GM19351 (cell line): ENCODE data around the gene PLA2G2E.
A peak's percentile ranks its signal among the peaks of the same experiment; 100 is the strongest.
"Not testable (repeated sequence)": the region's sequence is repeated elsewhere in the genome, so short reads cannot be mapped to it uniquely, and the experiment has no call there.

Experiments
- ATAC-seq: cut with Tn5 transposase; IDR thresholded peaks from one replicate; pipeline ENCODE4 v1.9.1; 2021; ENCODE audit warnings: mild to moderate bottlenecking, moderate library complexity; ENCODE audit not compliant: unreplicated experiment

PLA2G2E gene

DNA sequence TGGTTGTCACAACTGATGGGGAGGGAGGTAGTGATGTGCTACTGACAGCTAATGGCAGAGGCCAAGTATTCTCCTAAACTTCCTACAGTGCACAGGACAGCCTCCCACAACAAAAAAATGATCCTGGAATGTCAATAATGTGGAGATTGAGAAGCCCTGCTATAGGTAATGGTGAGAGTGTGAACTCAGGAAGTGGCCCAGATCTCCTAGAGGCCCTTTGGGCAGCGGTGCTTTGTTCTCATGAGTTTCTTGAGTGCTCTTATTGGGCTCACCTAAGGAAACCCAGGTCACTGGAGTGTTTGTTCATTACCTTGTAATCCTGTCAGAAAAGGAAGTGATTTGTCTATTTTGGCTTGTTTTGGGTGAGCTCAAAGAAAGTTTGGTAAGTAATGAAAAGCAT lies 35.3 kb downstream of the PLA2G2E start:
- ATAC-seq: no peak

DNA sequence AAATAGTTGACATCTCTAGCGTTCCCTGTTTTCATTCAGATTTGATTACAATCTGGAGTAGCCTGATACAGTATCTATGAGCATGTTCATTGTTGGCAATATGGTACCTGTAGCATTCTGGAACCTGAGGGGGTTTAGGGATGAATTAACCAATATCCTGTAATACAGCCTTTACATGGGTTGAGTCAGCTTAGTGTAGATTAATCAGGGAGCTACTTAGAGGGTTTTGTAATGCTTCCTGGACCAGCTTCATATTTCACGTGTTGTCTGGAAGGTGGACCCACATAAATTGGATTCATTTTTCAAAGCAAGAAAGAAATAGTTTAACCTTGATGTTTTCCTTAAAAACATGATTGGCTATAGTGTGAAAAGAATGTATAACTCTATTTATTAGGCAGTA lies 37.6 kb downstream of the PLA2G2E start:
- ATAC-seq: no peak

DNA sequence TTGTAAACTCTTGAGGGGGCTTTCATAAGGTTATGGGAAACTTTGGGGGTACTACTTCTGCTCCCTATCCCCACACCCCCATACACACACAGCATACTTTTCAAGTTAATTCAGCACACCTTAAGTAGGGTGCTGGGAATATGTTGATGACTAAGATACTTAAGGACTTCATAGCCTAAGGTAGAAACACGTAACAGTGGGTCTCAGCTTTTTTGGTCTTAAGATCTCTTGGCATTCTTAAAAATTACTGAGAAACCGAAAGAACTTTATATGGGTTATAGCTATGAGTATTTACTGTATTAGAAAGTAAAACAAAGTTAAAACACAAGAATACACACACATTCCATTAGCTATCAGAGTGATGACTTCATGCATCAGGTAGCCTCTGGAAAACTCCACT lies 39.1 kb downstream of the PLA2G2E start:
- no peak for ATAC-seq

DNA sequence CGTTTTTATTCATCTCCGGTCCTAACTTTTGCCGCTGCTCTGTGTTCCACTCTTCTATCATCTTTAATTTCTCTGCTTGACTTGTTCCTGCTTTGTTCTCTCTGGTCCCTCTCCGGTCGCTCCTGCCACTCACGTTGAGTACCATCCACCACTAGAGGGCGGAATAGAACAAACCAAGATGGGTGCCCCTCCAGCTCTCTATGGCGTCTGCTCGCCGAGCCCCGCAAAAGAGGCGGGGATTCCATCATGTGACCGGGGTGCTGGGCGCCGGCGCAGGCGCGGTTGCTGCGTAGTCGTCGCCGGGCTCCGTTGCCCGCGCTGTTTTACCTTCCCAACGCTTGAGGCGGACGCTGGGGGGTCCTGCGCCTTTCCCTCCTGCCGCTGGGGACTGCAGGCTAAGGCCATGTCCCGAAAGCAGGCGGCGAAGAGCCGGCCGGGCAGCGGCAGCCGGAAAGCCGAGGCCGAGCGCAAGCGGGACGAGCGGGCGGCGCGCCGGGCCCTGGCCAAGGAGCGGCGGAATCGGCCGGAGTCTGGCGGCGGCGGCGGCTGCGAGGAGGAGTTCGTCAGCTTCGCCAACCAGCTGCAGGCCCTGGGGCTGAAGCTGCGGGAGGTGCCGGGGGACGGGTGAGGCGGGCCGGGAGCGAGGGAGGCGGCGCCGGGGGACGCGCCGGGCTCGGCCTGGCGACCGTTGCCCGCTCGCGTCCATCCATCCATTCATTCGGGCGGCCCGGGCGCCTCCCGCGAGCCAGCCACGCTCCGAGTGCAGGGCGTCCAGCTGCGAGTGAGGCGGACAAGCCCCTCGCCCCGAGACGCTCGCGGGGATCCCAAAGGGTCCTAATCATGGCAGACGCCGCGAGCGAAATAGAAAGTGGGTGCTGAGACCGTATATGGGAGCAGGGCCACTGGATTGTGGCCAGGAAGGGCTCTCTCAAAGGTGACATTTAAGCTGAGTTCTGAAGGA lies 41.0 kb downstream of the PLA2G2E start, which contains the start of gene OTUD3:
Gene OTUD3 (plus strand): TSS at position 285 of the 961 bp plus-strand sequence. CDS start 119 bp downstream, at position 404.
- ATAC-seq: peak; percentile 90

DNA sequence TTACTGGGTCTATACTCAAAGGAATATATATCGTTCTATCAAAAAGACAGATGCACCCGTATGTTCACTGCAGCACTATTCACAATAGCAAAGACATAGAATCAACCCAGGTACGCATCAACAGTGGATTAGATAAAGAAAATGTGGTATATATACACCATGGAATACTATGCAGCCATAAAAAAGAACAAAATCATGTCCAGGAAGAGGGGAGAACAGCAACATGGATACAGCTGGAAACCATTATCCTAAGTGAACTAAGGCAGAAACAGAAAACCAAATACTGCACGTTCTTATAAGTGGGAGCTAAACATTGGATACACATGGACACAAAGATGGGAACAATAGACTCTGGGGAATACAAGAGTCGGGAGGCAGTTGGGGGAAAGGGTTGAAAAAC lies 42.6 kb downstream of the PLA2G2E start:
- ATAC-seq: not testable (repeated sequence)

DNA sequence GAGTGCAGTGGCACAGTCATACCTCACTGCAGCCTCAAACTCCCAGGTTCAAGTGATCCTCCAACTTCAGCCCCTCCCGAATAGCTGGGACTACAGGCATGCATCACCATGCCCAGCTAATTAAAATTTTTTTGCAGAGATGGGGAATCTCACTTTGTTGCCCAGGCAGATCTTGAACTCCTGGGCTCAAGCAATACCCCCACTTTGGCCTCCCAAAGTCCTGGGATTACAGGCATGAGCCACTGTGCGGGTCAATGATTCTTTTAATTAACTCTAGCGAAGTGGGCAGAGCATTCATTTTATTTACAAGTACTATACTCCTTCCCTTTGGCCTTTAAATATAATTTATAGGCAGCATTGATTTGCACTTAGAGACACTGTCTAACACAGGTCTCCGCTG lies 43.8 kb downstream of the PLA2G2E start:
- ATAC-seq: no peak

DNA sequence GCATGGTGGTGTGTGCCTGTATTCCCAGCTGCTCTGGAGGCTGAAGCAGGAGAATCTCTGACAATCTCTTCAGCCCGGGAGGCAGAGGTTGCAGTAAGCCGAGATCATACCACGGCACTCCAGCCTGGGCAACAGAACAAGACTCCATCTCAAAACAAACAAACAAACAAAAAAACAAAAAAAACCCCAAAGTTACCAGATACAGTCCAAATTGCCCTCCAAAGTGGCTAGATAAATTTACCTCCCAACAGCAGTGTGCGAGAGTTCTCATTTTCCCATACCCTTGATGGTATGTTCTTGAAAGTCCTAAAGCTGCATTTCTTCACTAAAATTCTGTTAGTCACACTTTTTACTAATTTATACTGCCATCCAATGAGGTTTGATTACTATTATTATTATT lies 44.2 kb downstream of the PLA2G2E start:
- no peak for ATAC-seq

DNA sequence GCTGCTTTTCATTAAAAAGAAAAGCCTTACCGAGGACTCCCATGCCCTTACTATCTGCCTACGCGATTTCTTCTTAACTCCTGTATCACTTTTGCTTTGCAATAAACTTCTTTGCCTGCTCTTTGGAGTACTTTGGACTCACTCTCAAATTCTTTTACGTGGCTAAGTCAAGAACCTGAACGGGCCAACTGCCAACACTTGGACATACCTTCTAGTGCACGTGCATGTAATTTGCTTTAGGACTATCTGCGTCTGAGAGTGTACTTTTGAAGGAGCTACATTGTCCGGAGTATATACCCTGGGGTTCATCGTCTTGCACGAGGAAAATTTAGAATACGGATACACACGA lies 44.8 kb downstream of the PLA2G2E start:
- no peak for ATAC-seq

DNA sequence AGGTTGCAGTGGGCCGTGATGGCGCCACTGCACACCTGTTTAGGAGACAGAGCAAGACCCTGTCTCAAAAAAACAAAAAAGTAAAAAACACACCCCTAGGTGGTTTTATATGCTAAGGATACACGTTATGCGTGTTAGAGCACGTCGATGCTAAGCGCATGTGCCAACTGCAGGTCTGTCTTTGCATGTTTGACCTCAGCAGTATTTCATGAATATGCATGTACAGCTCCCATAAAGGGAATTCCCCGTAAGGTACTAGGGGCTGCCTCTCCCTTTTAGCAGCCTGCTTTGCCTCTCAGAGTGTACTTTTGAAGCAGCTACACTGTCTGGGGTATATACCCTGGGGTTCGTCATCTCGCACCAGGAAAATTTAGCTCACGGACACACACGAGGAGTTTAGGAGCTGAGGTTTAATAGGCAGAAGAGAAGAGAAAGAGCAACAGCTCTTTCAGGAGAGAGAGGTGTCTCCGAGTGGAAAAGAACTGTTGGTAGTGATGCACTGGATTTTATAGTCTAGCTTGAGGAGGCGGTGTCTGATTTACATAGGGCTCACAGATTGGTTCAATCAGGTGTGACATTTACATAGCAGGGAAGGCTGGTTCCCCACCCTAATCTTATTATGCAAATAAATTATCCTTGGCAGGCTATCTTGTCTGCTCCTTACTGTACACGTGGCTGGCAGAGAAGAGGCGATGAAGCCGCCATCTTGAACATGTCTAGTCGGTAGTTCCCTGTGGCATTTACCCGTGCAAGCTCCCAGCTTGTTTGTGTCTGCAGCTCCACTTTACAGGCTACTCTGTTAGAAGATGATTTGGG lies 45.4 kb downstream of the PLA2G2E start:
- no peak for ATAC-seq

DNA sequence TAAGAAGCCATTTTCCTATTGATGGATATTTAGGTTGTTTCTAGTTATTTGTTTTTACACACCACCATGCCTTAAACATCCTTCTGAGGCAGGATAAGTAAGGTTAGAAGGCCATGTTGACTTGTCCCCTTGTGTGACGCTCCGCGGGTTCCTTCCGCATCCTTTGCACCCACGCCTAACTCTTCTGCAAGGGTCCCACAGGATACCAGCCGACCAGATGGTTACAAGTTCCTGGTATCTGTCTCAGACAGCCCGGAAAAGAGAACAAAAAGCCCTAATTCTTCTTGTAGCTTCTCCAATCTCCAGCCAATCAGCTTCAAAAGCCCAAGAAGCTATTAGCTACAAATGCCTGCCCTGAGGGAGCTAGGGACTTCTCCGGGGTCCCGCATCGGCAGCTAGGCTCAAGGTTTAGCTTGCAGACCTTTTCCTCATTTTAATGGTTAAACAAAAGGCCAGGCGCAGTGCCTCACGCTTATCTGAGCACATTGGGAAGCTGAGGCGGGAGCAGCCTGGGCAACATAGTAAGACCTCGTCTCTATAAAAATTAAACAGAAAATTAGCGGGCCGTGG lies 46.2 kb downstream of the PLA2G2E start:
- no peak for ATAC-seq

DNA sequence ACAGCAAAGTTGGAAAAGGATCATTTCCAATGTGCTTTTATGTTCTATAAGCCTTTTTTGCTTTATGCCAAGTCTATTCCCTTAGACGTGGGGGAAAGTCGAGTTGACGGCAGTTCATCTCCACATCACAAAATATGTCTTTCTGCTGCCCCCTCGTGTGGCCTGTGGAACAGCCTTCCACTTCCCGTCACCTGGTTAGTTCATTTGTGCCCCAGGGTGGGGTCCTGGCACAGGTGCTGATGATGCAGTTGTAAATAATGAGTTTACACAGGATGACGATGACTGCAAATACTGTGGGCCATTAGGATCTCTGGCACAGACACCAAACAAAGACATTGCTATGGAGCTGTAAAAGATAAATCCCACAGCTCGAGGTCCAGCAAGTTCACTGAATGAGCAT lies 51.2 kb downstream of the PLA2G2E start:
- no peak for ATAC-seq
